Measurements from ENCODE around the gene HCK.

The HCK gene

DNA sequence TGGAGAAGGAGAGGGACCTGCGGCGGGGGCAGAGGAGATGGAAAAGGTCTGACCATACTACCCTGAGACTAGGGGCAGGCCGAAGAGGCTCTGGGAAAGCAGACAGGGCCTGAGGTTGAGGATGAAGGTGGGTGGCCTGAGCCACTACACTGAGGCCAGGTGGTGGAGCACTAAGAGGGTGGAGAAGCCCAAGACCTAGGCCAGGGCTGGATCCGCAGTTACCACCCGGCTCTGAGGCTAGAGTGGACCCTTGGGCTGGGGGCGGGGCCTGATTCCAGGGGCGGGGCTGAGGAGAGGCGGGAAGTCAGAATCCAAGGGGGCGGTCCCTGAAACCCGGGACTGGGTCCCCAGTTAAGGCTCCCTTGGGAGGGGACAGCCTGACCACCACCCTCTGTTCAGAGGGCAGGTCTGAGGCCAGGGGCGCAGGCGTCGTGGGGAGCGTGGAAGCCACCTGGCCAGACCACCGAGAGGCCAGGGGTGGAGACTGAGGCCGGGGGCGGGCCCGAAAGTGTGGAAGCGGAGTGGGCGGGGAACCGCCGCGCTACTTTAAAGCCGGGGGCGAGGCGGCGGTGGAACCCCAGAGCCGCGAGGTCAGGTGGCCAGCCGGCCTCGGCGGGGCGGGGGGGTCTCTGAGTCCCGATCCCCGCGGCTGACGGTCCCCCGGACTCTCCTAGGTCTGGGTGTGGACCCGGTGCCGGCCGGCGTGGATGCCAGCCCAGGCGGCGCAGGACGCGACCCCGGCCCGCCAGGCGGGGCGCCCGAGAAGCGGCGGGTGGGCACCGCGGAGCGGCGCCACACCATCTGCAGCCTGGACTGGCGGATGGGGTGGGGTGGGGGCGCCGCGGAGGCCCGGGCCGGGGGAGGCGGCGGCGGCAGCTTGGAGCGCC lies 33.5 kb upstream of the HCK start:
- DNase-seq (ENCODE audit: low read depth), result no peak
- peak overlapping the region; percentile 43 for H3K4me3 ChIP-seq (ENCODE audit: low read length)
- TF ChIP-seq, protein P1, sequence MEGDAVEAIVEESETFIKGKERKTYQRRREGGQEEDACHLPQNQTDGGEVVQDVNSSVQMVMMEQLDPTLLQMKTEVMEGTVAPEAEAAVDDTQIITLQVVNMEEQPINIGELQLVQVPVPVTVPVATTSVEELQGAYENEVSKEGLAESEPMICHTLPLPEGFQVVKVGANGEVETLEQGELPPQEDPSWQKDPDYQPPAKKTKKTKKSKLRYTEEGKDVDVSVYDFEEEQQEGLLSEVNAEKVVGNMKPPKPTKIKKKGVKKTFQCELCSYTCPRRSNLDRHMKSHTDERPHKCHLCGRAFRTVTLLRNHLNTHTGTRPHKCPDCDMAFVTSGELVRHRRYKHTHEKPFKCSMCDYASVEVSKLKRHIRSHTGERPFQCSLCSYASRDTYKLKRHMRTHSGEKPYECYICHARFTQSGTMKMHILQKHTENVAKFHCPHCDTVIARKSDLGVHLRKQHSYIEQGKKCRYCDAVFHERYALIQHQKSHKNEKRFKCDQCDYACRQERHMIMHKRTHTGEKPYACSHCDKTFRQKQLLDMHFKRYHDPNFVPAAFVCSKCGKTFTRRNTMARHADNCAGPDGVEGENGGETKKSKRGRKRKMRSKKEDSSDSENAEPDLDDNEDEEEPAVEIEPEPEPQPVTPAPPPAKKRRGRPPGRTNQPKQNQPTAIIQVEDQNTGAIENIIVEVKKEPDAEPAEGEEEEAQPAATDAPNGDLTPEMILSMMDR (conservative IDR thresholded peaks at IDR 0.05; ENCODE audit: low read depth, low read length), result no peak

DNA sequence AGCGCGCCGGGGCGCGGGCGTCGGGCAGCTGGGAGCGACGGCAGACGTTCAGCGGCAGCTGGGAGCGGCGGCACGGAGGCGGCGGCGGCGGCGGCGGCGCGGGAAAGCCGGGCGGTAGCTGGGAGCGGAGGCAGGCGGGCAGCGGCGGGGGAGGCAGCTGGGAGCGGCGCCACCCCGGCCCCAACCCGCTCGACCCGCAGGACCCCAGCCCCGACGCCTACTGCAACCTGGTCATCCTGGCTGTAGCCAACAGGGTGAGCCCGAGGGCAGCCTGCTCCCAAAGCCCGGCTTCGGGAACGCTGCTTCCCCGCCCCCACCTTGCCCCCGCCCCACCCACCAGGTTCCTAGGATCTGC lies 32.9 kb upstream of the HCK start:
- TF ChIP-seq, protein P1 (conservative IDR thresholded peaks at IDR 0.05; ENCODE audit: low read depth, low read length), result no peak
- DNase-seq (ENCODE audit: low read depth), result no peak
- no peak overlapping the region for H3K4me3 ChIP-seq (ENCODE audit: low read length)

DNA sequence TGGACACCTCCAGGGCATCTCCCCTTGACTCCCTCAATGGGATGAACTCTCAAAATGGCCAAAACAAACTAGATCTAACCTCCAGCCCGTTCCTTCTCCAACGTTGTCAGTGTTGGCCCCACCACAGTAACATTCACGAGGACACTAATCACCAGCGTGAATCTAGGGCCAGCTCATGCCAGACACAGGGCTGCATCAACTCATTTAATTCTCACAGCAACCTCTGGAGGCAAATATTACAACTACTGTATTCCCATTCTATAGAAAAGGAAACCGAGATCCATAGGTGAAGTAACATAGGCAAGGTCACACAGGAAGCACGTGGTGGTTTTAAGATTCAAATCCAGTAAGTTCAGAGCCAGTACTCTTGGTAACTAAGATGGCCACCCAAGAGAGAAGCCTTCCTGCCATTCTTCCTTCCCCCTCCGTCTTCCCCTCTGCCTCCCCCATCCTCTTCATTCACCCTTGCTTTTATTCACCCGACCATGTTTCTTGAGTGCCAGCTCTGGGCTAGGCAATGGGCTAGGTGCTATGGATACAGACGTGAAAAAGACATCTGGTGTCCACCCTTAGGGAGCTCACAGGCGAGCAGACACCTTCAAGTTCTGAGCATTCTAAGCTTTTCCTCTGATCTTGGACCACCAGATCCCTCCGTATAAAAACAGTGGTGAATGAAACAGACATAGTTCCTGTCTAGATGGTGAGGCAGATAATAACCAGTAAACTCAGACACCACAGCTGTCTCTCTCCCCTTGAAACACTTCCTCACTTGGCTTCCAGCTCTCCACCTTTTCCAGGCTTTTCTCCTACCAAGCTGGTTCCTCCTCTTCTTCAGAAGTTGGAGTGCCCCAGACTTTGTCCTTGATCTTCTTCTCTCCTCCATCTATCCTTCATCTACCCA lies 32.2 kb upstream of the HCK start:
- DNase-seq (ENCODE audit: low read depth), result no peak
- TF ChIP-seq, protein P1 (conservative IDR thresholded peaks at IDR 0.05; ENCODE audit: low read depth, low read length), result no peak
- no peak overlapping the region for H3K4me3 ChIP-seq (ENCODE audit: low read length)

DNA sequence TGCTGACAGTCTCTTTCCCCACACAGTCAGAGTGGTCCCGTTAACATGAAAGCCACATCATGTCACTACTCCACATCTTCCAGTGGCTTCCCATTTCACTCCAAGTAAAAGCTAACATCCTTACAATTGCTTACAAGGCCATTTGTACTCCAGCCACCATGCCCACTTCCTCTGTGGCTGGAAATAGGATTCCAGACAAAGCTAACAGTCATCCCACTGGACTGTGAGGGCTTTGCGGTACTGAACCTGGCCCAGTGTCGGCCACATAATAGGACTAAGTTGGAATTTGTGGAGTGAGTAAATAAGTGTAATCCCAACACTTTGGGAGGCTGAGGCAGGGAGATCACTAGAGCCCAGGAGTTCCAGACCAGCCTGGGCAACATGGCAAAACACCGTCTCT lies 31.0 kb upstream of the HCK start:
- no peak for DNase-seq (ENCODE audit: low read depth)
- H3K4me3 ChIP-seq (ENCODE audit: low read length), result no peak overlapping the region
- TF ChIP-seq, protein P1 (conservative IDR thresholded peaks at IDR 0.05; ENCODE audit: low read depth, low read length), result no peak

DNA sequence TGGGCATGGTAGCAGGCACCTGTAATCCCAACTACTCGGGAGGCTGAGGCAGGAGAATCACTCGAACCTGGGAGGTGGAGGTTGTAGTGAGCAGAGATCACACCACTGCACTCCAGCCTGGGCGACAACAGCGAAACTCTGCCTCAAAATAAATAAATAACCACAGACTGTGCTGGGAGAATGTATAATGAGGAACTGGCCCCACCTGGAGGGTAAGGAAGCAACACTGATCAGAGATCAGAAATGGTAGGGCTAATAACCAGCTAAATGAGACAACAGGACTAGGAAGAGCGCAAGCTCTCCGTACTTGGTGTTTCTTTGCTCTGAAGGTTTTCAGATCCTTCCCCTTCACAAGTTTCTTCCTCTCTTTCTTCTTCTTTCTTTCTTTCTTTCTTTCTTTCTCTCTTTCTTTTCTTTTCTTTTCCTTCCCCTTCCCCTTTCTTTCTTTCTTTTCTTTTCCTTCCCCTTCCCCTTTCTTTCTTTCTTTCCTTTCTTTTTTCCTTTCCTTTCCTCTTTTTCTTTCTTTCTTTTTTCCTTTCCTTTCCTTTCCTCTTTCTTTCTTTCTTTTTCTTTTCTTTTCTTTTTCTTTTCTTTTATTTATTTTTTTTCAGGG lies 27.3 kb upstream of the HCK start:
- DNase-seq (ENCODE audit: low read depth), result no peak
- TF ChIP-seq, protein P1 (conservative IDR thresholded peaks at IDR 0.05; ENCODE audit: low read depth, low read length), result no peak

DNA sequence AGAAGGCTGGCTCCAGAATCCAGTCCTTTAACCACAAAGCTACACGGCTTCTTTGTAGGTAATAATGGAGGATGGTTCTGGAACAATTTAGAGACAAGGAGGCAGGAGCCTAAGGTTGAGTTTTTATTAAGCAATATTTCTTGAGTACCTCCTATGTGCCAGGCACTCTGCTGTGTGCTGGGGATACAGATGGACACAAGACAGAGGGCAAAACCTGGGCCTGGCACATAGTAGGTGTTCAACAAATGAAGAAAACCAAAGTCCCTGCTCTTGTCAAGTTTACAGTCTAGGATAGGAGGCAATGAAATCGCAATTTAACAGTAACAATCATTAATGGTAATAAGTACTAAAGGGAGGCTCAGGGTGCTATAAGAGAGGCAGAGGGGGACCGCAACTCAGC lies 24.4 kb upstream of the HCK start:
- no peak for DNase-seq (ENCODE audit: low read depth)
- TF ChIP-seq, protein P1 (conservative IDR thresholded peaks at IDR 0.05; ENCODE audit: low read depth, low read length), result no peak
- no peak overlapping the region for H3K4me3 ChIP-seq (ENCODE audit: low read length)

More for the DNA sequence above, 27.3 kb upstream of the HCK start:
- no peak overlapping the region for H3K4me3 ChIP-seq (ENCODE audit: low read length)

Data from retinal pigment epithelial cell (primary cell).